ENCODE data around the gene ANKS1A.
"Not testable (repeated sequence)": the region's sequence is repeated elsewhere in the genome, so short reads cannot be mapped to it uniquely, and the experiment has no call there.

The ANKS1A gene, protein sequence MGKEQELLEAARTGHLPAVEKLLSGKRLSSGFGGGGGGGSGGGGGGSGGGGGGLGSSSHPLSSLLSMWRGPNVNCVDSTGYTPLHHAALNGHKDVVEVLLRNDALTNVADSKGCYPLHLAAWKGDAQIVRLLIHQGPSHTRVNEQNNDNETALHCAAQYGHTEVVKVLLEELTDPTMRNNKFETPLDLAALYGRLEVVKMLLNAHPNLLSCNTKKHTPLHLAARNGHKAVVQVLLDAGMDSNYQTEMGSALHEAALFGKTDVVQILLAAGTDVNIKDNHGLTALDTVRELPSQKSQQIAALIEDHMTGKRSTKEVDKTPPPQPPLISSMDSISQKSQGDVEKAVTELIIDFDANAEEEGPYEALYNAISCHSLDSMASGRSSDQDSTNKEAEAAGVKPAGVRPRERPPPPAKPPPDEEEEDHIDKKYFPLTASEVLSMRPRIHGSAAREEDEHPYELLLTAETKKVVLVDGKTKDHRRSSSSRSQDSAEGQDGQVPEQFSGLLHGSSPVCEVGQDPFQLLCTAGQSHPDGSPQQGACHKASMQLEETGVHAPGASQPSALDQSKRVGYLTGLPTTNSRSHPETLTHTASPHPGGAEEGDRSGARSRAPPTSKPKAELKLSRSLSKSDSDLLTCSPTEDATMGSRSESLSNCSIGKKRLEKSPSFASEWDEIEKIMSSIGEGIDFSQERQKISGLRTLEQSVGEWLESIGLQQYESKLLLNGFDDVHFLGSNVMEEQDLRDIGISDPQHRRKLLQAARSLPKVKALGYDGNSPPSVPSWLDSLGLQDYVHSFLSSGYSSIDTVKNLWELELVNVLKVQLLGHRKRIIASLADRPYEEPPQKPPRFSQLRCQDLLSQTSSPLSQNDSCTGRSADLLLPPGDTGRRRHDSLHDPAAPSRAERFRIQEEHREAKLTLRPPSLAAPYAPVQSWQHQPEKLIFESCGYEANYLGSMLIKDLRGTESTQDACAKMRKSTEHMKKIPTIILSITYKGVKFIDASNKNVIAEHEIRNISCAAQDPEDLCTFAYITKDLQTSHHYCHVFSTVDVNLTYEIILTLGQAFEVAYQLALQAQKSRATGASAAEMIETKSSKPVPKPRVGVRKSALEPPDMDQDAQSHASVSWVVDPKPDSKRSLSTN

DNA sequence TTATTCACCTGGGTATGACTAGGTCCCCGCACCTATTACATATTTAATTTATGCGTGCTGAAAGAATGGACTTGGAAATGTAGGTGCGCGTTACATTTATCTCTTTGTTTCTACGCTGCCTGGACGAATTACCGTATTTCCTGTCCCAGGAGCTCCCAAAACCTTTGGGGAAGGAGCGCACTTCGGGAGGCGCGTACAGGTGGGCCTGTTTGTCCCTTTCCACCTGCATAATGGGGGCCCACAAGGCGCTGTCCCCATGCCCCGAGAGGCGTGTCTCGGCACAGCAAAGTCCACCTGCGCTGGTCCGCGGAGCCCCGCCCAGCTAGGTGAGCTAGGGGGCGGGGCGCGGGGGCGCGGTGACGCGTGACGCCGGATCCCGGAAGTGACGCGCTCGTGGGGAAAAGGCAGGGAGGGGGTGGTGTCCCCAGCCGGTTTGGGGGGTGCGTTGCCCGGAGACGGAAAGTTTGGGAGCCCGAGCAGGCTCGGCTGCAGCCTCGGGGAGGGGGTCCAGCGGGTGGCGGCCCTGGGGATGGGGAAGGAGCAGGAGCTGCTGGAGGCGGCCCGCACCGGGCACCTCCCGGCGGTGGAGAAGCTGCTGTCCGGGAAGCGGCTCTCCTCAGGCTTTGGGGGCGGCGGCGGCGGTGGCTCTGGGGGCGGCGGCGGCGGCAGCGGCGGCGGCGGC lies at the start of gene ANKS1A:
Gene ANKS1A (plus strand): TSS at position 382 of the 682 bp plus-strand sequence. CDS start 148 bp downstream, at position 530.
- peak; percentile 92 for DNase-seq

DNA sequence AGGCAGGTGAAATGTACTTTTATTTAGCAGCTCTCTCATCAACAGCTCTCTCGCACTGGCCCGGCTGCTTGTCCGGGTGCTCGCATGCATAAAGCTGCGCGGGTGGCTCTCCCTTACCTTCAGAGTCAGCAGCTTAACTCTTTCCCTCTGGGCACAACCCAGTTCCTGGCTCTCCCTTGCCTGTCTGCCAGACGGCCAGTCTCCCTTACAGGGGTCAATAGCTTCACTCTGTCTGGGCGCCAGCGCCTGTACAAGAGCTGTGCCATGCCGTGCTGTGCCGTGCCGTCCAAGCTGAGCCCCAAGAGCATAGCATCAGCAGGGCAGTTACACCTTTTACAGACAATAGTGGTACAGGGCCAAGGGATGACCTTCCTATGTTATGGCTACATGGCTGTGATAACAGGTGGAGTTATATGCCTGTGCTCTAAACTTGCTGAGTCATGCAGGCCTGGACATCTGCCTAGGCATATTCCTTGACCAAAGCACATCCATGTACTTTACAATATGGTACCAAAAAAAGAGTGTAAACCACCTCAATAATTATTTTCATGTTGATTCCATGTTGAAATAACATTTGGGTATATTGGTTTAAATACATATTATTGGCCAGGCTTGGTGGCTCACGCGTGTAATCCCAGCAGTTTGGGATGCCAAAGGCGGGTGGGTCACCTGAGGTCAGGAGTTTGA lies 49.2 kb upstream of the ANKS1A start:
- DNase-seq, result peak; percentile 48

DNA sequence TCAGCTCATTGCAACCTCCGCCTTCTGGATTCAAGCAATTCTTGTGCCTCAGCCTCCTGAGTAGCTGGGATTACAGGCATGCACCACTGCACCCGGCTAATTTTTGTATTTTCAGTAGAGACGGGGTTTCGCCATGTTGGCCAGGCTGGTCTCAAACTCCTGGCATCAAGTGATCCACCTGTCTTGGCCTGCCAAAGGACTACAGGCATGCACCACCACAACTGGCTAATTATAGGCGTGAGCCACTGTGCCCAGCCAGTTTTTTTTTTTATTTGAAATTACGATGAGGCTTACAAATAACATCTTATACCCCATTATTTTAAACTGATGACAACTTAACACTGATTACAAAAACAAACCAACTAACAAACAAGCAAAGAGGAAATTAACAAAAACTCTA lies 40.0 kb upstream of the ANKS1A start:
- not testable (repeated sequence) for DNase-seq

DNA sequence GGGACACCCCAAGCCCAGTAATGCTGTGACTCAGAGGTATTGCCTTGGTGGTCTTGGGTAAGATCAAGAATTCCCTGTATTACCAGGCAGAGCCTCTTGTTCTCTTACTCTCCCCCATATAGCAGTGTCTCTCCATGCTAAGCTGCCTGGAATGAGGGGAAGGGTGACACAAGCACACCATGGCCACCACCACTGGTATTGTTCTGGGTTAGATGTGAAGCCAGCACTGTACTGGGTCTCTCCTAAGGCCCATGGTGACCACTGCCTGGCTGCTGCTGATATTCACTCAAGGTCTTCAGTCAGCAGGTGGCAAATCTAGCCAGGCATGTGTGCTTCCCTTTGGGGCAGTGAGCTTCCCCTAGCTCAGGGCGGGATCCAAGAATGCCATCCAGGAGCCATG lies 37.7 kb upstream of the ANKS1A start:
- no peak for DNase-seq

DNA sequence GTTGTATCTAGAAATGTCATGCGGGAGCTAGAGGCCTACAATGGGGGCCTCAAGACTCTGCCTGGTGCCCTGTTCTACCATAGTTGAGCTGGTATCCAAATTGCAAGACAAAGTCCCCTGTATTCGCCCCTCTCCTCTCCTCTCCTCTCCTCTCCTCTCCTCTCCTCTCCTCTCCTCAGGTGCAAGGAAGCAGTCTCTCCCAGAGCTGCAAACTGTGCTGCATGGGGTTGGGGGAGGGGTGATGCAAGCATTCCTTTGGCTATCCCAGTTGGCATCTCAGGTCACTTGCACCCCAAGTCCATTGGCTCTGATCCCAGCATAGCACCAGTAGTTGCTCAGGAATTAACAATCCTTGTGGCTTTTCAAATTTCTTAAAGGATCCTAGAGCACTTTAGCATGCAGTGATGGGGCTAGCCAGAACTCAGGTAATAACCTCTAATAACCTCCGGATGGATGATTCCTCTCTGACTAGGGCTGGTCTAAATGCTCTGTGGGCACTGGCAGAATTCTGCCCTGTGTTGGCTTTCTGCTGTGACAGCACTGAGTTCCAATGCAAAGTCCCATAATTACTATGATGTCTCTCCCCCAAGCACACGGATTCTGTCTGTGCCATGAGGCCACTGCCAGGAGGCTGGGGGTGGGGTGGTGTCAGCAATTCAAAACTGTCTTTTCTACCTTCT lies 36.5 kb upstream of the ANKS1A start:
- DNase-seq, result no peak

DNA sequence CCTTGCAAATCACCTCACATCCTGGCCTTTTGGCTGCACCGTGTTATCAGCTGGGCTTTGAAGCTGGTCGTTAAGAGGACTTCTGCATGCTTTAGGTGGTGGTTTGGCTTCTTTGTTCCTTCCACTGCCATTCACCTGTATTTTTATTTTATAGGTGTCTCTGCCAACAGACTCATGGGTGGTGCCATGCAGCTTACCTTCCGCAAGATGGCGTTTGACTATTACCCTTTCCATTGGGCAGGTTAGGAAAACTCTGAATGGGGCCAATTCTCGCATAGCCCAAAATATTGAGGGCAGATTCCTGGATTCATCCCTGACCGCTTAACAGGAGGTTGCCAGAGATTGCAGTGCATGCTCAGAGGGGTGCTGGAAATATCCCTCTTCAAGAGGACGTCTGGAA lies 33.6 kb upstream of the ANKS1A start:
- peak; percentile 19 for DNase-seq

DNA sequence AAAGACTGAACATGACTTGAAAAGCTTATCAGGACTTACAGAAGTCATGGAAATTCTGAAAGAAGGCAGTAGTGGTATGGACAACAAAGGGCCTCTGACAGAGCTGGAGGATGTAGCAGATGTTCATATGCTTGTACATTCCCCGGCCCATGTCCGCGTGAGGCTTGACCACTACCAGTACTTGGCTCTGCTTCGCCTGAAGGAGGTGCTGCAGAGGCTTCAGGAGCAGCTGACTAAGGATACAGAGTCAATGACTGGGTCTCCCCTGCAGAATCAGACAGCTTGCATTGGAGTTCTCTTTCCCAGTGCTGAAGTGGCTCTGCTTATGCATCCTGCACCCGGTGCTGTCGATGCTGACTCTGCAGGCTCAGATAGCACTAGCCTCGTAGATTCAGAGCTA lies 30.4 kb upstream of the ANKS1A start:
- peak; percentile 3 for DNase-seq

DNA sequence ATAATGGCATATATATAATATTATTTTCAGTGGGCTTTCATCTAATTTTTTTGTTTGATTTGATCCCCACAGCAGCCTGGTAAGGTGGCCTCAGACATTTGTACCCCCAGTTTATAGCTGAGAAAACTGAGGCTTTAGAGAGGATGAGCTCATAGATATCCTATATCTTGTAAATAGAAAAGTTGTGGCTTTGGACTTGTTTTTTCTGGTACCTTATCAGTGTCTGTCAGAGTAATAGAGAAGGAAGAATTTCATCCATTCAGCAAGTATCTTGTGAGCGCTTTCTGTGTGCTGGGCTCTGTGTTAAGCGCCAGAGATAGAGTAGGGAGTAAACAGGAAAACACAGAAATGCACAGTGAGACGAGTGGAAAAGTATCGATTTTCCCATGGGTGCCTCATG lies 29.1 kb upstream of the ANKS1A start:
- no peak for DNase-seq

DNA sequence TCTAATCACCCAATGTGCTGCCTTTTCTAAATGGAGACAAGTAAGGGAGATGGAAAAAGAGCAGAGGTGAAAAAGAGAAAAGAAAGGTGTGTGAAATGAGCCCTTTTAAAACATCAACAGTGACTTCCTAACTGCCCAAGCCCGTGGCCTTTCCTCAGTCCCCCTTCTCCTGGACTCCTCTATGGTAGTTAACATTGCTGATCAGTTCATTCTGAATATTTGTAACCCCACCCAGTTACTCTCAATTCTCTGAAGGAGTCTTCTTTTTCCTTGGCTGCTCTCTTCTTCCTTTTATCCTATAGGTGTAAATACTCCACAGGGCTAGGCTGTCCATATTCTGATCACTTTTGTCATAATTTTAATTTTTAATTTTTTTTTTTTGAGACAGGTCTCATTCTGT lies 28.3 kb upstream of the ANKS1A start:
- DNase-seq, result no peak

DNA sequence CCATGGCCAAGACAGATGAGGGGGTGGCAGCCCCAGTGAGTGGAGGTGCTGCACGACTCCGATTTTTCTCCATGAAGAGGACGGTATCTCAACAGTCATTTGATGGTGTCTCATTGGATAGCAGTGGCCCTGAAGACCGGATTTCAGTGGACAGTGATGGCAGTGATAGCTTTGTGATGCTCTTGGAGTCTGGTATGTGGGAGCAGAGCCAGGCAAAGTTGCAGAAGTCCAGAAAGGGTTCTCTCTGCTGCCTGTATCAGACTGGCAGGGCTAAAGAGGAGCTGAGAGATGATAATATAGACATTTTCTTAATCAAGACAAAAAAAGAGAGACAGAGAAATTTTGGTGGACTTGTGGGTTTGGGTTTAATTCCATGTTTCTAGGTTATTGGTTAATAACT lies 25.0 kb upstream of the ANKS1A start:
- DNase-seq, result no peak

DNA sequence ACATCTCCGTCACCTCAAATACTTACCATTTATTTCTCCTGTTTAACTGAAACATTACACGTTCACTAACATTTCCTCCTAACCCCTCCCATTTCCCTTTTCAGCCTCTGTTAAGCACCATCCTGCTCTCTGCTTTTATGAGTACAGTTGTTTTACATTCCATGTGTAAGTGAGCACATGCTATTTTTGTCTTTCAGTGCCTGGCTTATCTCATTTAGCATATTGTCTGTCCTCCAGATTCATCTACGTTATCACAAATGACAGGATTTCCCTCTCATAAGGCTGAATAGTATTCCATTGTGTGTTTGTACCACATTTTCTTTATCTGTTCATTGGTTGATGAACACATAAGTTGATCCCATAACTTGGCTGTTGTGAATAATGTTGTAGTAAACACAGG lies 23.9 kb upstream of the ANKS1A start:
- no peak for DNase-seq

DNA sequence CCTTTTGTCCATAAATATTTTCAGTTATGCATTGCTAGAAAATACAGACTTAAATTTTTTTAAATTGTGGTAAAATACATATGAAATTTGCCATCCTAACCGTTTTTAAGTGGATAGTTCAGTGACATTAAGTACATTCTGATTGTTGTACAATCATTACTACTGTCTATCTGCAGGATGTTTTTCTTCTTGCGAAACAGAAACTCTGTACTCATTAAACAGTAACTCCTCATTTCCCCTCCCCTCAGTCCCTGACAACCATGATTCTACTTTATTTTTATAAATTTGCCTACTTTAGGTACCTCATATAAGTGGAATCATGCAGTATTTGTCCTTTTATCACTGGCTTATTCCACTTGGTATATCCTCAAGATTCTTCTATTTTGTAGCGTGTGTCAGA lies 22.5 kb upstream of the ANKS1A start:
- DNase-seq, result no peak

DNA sequence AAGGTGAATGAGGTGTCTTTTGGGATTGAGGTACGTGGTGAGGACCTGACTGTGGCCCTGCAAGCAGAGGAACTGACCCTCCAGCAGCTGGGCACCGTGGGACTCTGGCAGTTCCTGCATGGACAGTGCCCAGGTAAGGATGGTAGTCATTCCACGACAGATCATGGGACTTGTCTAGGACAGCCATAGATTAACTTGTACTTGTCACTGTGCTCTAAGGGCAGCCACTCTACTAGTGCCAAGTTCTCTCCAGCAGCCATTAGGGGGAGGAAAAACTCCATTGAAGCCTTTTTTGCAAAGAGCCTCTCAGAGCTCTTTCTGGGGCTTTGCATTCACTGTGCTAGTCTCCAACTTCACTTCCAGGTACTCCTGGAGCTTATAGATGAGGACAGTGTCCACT lies 21.6 kb upstream of the ANKS1A start:
- DNase-seq, result peak; percentile 2

DNA sequence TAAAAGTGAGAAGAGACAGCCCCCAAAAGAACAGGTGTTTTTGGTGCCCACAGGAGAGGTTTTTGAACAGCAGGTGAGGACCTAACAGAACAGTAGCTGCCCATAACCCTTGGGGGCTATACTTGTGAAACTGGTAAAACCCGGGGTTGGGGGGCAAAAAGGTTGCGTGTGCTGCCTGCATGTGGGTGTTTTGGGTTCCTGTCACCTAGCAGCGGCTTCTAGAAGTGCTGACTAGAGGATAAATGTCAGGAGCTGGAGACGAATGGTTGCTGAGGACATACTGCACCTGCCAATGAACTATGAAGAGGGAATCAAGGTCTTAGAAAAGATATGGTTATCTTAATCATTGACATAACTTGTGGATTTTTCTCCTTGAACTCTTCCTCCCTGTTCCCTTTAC lies 17.2 kb upstream of the ANKS1A start:
- no peak for DNase-seq

DNA sequence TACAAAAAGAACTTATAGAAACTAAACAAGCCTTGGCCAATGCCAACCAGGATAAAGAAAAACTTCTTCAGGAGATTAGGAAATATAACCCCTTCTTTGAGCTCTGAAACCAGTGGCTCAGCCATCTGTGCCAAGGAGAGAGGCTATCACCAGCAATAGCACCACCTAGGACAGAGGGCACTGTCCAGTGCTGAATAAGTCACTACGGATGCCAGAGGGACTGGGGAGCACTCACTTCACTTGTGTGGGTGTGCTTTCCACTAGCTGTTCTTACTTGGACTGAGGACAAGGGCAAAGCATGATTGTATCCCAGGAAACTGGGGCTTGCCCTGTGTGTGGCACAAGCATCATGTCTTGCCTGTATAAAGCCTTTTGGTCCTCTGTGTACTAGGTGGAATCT lies 16.7 kb upstream of the ANKS1A start:
- no peak for DNase-seq

DNA sequence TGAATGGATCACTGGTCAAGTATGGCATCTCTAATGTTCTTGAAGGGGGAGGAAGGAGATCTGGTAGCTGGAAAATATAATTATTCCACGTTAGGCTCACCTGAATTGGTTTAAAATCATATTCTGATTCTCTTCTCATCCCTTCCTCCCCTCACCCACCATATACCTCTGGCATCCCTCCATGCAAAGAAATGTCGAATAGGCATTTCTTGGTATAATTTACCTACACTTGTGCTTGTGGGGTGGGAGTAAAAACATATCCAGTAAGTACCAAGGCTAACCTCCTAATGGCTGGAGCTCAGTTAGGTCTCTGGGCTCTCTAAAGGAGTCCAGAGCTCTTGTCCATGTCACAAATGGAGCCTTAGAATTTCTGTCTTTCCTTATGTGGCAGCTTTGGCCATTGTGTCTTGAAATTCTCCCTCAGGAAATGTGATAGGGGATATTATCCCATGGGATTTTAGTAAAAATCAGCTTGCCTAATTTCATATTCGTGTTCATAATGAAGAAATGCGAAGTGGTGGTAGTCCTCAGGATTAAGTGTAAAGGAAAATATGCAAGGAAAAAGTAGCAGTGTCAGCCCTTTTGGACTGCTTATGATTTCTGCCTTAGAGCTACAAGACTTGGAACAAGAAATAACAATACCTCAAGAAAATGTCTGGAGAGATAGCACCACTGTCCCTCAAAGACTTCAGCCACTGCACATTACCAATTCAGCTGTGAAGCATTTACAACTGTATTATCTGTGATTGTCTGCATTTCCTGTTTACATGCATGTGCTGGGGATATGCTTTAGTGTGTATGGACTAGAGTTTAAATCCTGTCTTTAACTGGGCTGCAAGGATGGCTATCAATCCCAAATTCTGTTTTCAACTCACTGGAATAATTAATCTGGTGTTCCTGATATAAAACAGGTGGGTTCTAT lies 13.5 kb upstream of the ANKS1A start:
- DNase-seq, result no peak

DNA sequence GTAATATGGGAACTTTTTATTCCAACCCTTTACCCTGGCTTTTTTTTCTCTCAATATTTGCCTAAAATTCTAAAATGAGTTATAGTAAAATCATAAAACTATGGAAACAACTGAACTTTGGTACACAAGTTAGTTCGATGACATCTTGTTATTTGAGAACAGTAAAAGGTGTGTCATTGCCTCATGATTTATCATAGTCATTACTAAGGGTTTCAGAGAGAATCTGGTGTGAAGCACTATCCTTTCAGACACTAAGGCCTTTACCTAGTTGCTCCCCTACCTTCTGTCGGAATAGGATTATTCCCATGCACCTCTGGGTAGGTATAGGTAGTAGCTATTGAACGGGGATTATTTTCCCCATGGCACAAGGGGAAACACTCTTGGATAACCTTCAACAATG lies 12.6 kb upstream of the ANKS1A start:
- no peak for DNase-seq

DNA sequence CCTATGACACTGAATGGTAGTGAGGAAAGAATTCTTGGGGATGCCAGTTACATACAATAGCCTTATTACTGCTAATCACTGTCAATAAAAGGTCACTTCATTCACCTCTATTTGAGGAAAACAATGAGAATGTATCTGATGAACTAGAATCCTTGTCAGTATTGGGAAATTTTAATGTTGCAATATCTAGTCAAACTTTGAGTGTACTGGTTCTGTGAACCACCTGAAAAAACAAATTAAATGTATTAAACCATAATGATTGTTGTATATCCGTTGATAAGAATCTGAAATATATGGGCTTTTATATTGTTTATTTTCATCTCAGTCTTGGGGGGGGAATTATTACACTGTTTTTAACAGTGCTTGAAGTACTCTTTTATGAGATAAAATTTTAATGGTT lies 11.8 kb upstream of the ANKS1A start:
- no peak for DNase-seq

DNA sequence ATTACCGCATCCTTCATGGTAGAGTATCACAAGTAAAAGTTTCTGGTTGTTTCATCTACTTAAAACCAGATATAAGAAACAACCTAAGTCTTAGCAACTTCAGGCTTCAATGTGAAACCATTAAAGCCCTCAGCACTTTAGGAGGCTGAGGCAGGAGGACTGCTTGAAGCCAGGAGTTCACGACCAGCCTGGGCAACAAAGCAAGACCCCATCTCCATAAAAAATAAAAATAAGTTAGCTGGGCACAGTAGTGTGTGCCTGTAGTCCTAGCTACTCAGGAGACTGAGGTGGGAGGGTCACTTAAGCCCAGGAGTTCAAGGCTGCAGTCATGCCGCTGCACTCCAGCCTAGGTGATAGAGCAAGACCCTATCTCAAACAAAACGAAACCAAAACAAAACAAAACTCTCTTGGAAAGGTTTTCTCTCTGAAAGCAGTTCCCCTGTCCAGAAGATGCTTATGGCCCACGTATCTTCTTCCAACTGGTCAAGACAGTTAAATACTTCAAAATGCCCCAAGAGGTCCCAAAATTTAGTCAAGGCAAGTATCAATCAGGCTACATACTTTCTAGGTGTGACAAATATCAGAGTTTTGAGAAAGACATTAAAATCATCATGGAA lies 11.1 kb upstream of the ANKS1A start:
- no peak for DNase-seq

DNA sequence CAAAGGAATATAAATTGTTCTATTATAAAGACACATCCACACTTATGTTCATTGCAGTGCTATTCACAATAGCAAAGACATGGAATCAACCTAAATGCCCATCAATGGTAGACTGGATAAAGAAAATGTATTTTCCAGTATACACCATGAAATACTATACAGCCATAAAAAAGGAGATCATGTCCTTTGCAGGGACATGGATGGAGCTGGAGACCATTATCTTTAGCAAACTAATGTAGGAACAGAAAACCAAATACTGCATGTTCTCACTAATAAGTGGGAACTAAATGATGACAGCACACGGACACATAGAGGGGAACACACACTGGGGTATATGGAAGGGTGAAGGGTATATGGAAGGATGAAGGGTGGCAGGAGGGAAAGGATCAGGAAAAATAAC lies 5.0 kb upstream of the ANKS1A start:
- DNase-seq, result not testable (repeated sequence)
